Activated CD4-positive, alpha-beta T cell treated with anti-CD3 and anti-CD28 coated beads, Interleukin-2, amount 50 U/mL, for 24 hours (primary cell): ENCODE measurements around the gene SMG6.
"Not testable (repeated sequence)": the region's sequence is repeated elsewhere in the genome, so short reads cannot be mapped to it uniquely, and the experiment has no call there.

Source experiments
- DNase-seq, 2 donors: peaks; one replicate each; pipeline ENCODE4 v3.0.0-alpha.2; 2020; ENCODE audit warnings: low read depth in 1 of 2, low spot score in 1 of 2

SMG6 gene

GRCh38 chr17:2181206-2181896, 122.2 kb downstream of the SMG6 start:
- no peak for DNase-seq

- DNase-seq: no peak
Observed at GRCh38 chr17:2180768-2181167, 122.8 kb downstream of the SMG6 start.

- no peak for DNase-seq
Observed at GRCh38 chr17:2179615-2180295, 123.8 kb downstream of the SMG6 start.

GRCh38 chr17:2178798-2179501, 124.6 kb downstream of the SMG6 start:
- DNase-seq: no peak

- DNase-seq: no peak
Observed at GRCh38 chr17:2177235-2177811, 126.3 kb downstream of the SMG6 start.

GRCh38 chr17:2176499-2177169, 127.0 kb downstream of the SMG6 start:
- no peak for DNase-seq

GRCh38 chr17:2175294-2175628, 128.3 kb downstream of the SMG6 start:
- no peak for DNase-seq

- no peak for DNase-seq
Observed at GRCh38 chr17:2174468-2175293, 128.9 kb downstream of the SMG6 start.

- no peak for DNase-seq
Observed at GRCh38 chr17:2174014-2174413, 129.6 kb downstream of the SMG6 start.

GRCh38 chr17:2172999-2173398, 130.6 kb downstream of the SMG6 start:
- DNase-seq: no peak

GRCh38 chr17:2172077-2172851, 131.3 kb downstream of the SMG6 start:
- DNase-seq: no peak

GRCh38 chr17:2171702-2172076, 131.9 kb downstream of the SMG6 start:
- DNase-seq: no peak

GRCh38 chr17:2170023-2170422, 133.6 kb downstream of the SMG6 start:
- no peak for DNase-seq

- not testable (repeated sequence) for DNase-seq
Observed at GRCh38 chr17:2165723-2166122, 137.9 kb downstream of the SMG6 start.

- no peak for DNase-seq
Observed at GRCh38 chr17:2158396-2158780, 145.2 kb downstream of the SMG6 start.

GRCh38 chr17:2157675-2158395, 145.8 kb downstream of the SMG6 start:
- DNase-seq: no peak

GRCh38 chr17:2157081-2157480, 146.5 kb downstream of the SMG6 start:
- DNase-seq: no peak

GRCh38 chr17:2156666-2157065, 146.9 kb downstream of the SMG6 start:
- DNase-seq: no peak

- DNase-seq: no peak
Observed at GRCh38 chr17:2155573-2155972, 148.0 kb downstream of the SMG6 start.
